OCI-LY3 (cell line): ENCODE measurements around the gene GTSE1.

ENCODE experiments used
- CTCF ChIP-seq: fragments of 200-600, 300-600 bp; sonication (generic); IDR thresholded peaks from 2 replicates; pipeline ENCODE4 v1.5.1; 2014; ENCODE audit warnings: antibody characterized with exemption, low read length, low read depth
- EZH2phosphoT487 ChIP-seq: fragments of 200-600 bp; shearing (Covaris generic); IDR thresholded peaks from 2 replicates; pipeline ENCODE4 v1.6.1; 2018; ENCODE audit warnings: antibody characterized with exemption, mixed run types, low read depth

GRCh38 chr22:46259374-46259773, 37.3 kb upstream of the GTSE1 start:
- TF ChIP-seq CTCF (no peak), EZH2phosphoT487 (no peak)
